Stimulated activated naive CD8-positive, alpha-beta T cell treated with anti-CD3 and anti-CD28 coated beads, Interleukin-15, Interleukin-2, amounts not matched to agents 100 U/mL and 50 U/mL, for 24 hours (primary cell): Measurements from ENCODE around the gene CLIP2.
"Not testable (repeated sequence)": the region's sequence is repeated elsewhere in the genome, so short reads cannot be mapped to it uniquely, and the experiment has no call there.

ENCODE experiments used
- ATAC-seq: fragments of 150-1000 bp; cut with Tn5 transposase; one replicate; pipeline ENCODE4 v1.10.0; 2021
- DNase-seq: peaks from one replicate; pipeline ENCODE4 v3.0.0; 2021

Gene CLIP2

GRCh38 chr7:74439541-74439940, 150.3 kb downstream of the CLIP2 start:
- DNase-seq, result no peak
- ATAC-seq, result no peak

GRCh38 chr7:74440143-74440542, 150.9 kb downstream of the CLIP2 start:
- not testable (repeated sequence) for DNase-seq, ATAC-seq

DNA sequence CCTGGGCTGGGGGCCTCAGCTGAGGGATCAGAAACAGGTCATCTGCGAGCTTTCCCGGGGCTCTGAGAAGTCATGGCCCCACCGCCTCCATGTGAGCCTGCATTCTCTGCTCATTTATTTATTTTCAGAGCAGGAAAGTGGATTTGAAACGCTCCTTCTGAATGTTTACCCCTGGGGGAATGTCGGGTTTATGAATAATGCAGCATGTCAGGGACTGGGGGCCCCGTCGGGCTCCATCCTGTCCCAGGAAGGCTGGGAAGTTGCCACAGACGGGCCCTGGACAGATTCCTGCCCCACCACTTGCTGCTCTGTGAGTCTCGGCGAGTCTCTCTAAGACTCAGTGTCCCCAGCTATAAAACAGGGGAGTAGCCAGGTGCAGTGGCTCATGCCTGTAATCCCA, 152.6 kb downstream of the CLIP2 start:
- no peak for DNase-seq
- no peak for ATAC-seq

DNA sequence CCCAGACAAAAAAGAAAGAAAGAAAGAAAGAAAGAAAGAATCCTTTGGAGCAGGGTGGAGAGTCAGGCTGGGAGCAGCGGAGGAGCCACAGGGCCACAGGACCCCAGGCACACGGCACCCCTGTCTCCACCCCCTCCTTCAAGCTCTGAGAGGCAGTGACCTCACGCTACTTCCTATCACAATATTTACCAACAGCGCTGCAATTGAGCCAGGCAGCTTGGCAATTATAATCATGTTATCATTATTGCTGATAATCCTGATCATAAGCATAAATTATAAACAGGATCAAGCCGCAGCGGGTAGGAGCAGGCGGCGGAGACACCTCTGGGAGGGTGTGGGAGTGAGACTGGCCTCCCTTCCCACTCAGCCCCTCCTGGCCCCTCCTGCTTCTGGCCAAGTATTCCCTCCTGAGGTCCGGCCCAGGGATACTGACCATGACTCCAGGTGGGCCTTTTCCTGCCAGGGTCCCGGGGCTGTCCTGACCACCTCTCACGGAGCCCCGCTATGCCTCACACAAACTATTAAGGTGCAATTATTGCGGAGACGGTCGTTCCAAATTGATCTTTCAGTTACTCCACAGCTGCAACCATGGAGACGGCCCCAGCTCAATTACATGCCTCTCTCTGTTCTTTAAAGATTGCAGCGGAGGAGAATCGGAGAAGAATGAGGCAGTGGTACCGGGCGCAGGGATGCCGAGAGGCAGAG, 154.5 kb downstream of the CLIP2 start:
- no peak for ATAC-seq

DNA sequence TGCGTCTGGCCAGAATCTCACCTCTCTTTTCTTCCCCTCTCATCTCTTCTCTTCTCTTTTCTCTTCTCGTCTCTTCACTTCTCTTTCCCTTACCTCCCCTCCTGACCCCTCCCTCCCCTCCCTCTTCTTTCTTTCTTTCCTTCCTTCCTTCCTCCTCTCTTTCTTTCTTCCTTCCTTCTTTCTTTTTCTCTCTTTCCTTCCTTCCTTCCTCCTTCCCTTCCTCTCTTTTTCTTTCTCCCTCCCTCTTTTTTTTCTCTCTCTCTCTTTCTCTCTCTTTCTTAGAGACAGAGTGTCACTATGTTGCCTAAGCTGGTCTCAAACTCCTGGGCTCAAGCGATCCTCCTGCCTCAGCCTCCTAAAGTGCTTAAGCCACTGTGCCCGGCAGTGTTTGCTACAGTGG, 159.9 kb downstream of the CLIP2 start:
- DNase-seq (no peak), ATAC-seq (no peak)

More for the DNA sequence above, 154.5 kb downstream of the CLIP2 start:
- no peak for DNase-seq

- ATAC-seq, result no peak
- peak; percentile 79 for DNase-seq
These were observed 160.7 kb downstream of the CLIP2 start for GRCh38 chr7:74449809-74450397.

- DNase-seq (peak; percentile 25), ATAC-seq (no peak)
These were observed 163.6 kb downstream of the CLIP2 start for GRCh38 chr7:74452748-74453321.

- DNase-seq (peak; percentile 65), ATAC-seq (peak; percentile 48)
These were observed 164.3 kb downstream of the CLIP2 start, which contains the start of gene GTF2IRD1 for GRCh38 chr7:74453322-74454011. GTF2IRD1 (plus strand) TSS chr7:74453906; CDS start chr7:74508081, 54,175 bp downstream.

DNA sequence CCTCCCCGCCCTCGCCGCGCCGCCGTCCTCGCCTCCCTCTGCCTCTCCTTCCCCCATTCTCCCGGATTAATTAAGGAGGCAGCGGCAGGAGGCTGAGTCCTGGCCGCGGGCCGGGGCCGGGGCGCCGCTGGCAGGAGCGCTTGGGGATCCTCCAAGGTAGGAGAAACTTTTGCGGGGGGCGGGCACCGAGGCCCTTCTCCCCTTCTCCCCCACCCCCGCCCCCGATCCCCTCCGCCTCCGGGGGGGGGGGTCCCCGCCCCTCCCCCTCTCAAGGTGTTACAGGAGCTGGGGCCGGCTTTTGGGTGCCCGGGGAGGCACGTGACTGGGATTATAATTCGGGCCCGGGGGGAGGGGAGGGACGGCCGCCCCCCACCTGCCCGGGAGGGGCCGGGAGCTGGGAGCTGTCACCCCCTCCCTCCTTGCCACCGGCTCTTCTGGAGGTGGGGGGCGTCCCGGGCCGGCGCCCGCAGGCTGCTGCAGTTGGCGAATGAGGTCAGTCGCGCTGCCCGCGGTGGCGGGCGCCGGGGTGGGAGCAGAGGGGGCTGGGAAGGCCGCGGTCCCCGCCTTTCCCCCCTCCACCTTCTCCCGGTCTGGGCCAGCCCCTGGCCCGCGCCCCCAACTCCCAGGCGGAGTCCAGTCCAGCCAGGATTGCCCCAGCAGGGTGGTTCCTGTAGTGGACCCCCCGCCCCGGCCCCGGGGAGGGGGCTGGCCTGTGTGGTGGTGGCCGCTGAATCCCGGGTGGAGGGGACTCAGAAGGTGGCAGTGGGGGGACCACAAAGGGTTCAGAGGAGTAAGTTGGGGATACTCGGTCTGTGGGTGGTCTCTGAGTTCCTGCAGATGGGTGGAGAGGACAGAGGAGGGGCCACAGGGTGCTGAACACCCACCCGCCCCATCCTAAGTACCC, 165.1 kb downstream of the CLIP2 start:
- ATAC-seq, result no peak
- DNase-seq, result peak; percentile 58

GRCh38 chr7:74454925-74455288, 165.7 kb downstream of the CLIP2 start:
- no peak for ATAC-seq

GRCh38 chr7:74455291-74455804, 166.1 kb downstream of the CLIP2 start:
- DNase-seq, result no peak
- no peak for ATAC-seq

More at GRCh38 chr7:74454925-74455288, 165.7 kb downstream of the CLIP2 start:
- no peak for DNase-seq
